NT2/D1 (cell line): ENCODE measurements around the gene GALNT18.

Experiments used
- SUZ12 ChIP-seq: IDR thresholded peaks from 2 replicates; pipeline ENCODE4 v1.6.1; 2011; ENCODE audit not compliant: insufficient read length, insufficient read depth; ENCODE audit errors: extremely low read depth
- YY1 ChIP-seq: IDR thresholded peaks from 2 replicates; pipeline ENCODE4 v1.6.1; 2011; ENCODE audit not compliant: insufficient read length, insufficient read depth
- ZNF274 ChIP-seq: IDR thresholded peaks from 2 replicates; pipeline ENCODE4 v1.6.1; 2011; ENCODE audit warnings: mild to moderate bottlenecking, low read depth, low read length

DNA sequence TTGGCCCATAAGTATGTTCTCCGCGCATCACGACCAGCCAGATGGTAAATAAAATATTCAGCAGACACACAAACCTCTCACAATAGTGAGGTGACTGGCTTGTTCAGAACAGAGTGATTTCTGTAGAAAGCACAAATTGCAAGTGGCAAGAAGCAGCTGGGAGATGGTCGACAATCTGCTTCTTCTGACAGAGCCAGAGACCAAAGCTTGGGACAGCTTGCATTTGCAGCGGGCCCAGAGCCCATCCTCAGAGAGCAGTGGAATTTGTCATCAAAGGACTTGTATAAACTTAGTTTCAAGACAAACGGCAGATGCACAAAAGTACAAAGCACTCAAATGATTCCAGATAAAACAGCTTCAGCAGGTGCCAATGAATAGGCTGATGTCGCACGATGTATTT, 7.6 kb upstream of the GALNT18 start:
- TF ChIP-seq ZNF274 = no peak
- TF ChIP-seq YY1 = no peak
- TF ChIP-seq SUZ12 = no peak
